Measurements from ENCODE around the gene MLANA. TPM values are rescaled to one million over a fixed set of nuclear protein-coding genes. Genes with fewer than 3 reads are reported as not detected.

Gene MLANA
- total RNA-seq, 1 donor from 2014 or later = not detected

DNA sequence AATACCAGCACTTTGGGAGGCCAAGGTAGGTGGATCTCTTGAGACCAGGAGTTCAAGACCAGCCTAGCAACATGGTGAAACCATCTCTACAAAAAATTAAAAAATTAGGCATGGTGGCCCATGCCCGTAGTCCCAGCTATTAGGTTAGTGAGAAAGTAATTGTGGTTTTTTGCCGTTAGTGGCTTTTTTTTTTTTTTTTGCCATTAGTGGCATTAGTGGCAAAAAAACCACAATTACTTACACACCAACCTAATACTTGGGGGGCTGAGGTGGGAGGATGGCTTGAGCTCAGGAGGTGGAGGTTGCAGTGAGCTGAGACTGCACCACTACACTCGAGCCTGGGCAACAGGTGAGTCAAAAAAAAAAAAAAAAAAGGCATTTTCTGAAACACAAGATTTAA lies 27.8 kb downstream of the MLANA start:
- H3K27me3 Mint-ChIP-seq (ENCODE audit: low read depth) = no peaks in the 10 kb centered on the region
- H3K9me3 Mint-ChIP-seq = no peaks in the 10 kb centered on the region
- peaks cover 8% of the 10 kb centered on the region for H3K4me1 Mint-ChIP-seq (ENCODE audit: low read depth)
- peaks cover 37% of the 10 kb centered on the region for H3K36me3 Mint-ChIP-seq (ENCODE audit: low read depth)
- intact Hi-C loops (cut with micrococcal nuclease) = no loop called here
- no peak overlapping the region for H3K27ac Mint-ChIP-seq
- DNase-seq (ENCODE audit: low spot score) = no peak
- no peak overlapping the region for H3K4me3 Mint-ChIP-seq (ENCODE audit: low read depth)

DNA sequence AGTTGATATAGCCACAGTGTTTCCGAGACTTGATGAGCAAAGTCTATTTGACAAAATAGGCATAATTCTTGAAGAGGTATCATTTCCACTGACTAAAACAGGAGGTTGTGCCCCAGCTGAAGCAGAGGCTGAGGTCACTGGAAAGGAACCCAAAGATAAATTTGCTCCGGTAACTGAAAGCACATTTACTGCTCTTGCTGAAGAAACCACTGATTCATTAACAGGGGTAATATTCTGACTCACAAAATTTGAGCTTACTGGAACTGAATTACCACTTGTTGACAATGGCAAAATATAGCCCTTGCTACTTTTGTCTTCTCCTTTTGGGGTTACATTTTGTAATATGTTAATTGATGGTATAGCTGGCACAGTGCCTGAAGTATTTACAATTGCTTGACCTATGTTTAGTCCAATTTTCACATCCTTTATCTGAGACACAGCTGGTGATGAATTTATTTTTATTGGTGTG lies 30.2 kb downstream of the MLANA start:
- Mint-ChIP-seq H3K4me3 (ENCODE audit: low read depth) (no peak overlapping the region), H3K27me3 (ENCODE audit: low read depth) (no peaks in the 10 kb centered on the region), H3K36me3 (ENCODE audit: low read depth) (peaks cover 39% of the 10 kb centered on the region), H3K27ac (peak overlapping the region; percentile 44), H3K4me1 (ENCODE audit: low read depth) (peaks cover 7% of the 10 kb centered on the region), H3K9me3 (no peaks in the 10 kb centered on the region)
- intact Hi-C loops (cut with micrococcal nuclease) = no loop called here
- no peak for DNase-seq (ENCODE audit: low spot score)

- no peaks in the 10 kb centered on the region for H3K9me3 Mint-ChIP-seq
- peaks cover 6% of the 10 kb centered on the region for H3K4me1 Mint-ChIP-seq (ENCODE audit: low read depth)
- H3K27ac Mint-ChIP-seq = no peak overlapping the region
- intact Hi-C loops (cut with micrococcal nuclease) = no loop called here
- H3K4me3 Mint-ChIP-seq (ENCODE audit: low read depth) = no peak overlapping the region
- no peaks in the 10 kb centered on the region for H3K27me3 Mint-ChIP-seq (ENCODE audit: low read depth)
- peaks cover 36% of the 10 kb centered on the region for H3K36me3 Mint-ChIP-seq (ENCODE audit: low read depth)
- no peak for DNase-seq (ENCODE audit: low spot score)
These were observed 31.5 kb downstream of the MLANA start for GRCh38 chr9:5922192-5922591.

GRCh38 chr9:5931657-5932056 lies 41.0 kb downstream of the MLANA start:
- Mint-ChIP-seq H3K4me3 (ENCODE audit: low read depth) (no peak overlapping the region), H3K27ac (no peak overlapping the region), H3K36me3 (ENCODE audit: low read depth) (peaks cover 4% of the 10 kb centered on the region), H3K27me3 (ENCODE audit: low read depth) (no peaks in the 10 kb centered on the region), H3K4me1 (ENCODE audit: low read depth) (no peaks in the 10 kb centered on the region), H3K9me3 (no peaks in the 10 kb centered on the region)
- intact Hi-C loops (cut with micrococcal nuclease) = no loop called here
- DNase-seq (ENCODE audit: low spot score) = no peak

DNA sequence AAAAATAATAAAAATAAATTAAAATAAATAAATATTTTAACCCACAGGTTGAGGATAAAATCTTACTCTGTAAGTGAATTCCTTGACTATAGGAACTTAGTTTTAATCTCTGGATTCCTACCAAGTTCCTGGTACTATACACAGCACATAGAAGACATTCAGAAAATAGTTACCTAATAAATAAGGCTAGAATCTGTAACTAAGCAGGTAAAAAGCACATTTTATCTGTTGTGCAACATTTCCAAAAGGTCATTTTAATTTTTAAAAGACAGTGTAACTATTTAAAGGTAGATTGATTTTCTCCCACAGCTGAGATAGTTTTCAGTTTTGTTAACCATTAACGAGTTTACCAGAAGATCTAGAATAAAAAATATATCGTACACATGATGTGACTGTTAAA lies 47.8 kb downstream of the MLANA start:
- no peaks in the 10 kb centered on the region for H3K4me1 Mint-ChIP-seq (ENCODE audit: low read depth)
- H3K4me3 Mint-ChIP-seq (ENCODE audit: low read depth) = no peak overlapping the region
- no peak overlapping the region for H3K27ac Mint-ChIP-seq
- intact Hi-C loops (cut with micrococcal nuclease) = no loop called here
- H3K27me3 Mint-ChIP-seq (ENCODE audit: low read depth) = no peaks in the 10 kb centered on the region
- H3K9me3 Mint-ChIP-seq = no peaks in the 10 kb centered on the region
- no peak for DNase-seq (ENCODE audit: low spot score)
- H3K36me3 Mint-ChIP-seq (ENCODE audit: low read depth) = peaks cover 3% of the 10 kb centered on the region

DNA sequence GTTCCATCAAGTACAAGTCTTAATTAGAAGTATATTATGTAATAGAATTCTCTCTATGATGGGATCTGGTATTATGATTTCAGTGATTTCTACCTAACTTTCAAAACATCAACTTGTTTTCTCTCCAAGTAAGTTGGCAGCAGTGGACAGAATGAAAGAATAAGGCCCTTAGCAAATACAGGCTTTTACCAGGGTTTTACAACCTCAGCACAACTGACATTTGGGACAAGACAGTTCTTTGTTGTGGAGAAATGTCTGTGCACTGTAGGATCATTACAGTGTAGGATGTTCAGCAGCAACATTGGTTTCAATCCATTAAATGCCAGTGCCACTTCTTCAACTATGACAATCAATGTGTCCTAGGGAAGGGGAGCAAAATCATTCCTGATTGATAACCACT lies 48.8 kb downstream of the MLANA start:
- no peak for DNase-seq (ENCODE audit: low spot score)
- H3K4me1 Mint-ChIP-seq (ENCODE audit: low read depth) = no peaks in the 10 kb centered on the region
- intact Hi-C loops (cut with micrococcal nuclease) = no loop called here
- H3K9me3 Mint-ChIP-seq = no peaks in the 10 kb centered on the region
- no peak overlapping the region for H3K27ac Mint-ChIP-seq
- no peak overlapping the region for H3K4me3 Mint-ChIP-seq (ENCODE audit: low read depth)
- H3K36me3 Mint-ChIP-seq (ENCODE audit: low read depth) = peaks cover 3% of the 10 kb centered on the region
- H3K27me3 Mint-ChIP-seq (ENCODE audit: low read depth) = no peaks in the 10 kb centered on the region

- no peaks in the 10 kb centered on the region for H3K9me3 Mint-ChIP-seq
- intact Hi-C loops (cut with micrococcal nuclease) = no loop called here
- no peak overlapping the region for H3K4me3 Mint-ChIP-seq (ENCODE audit: low read depth)
- H3K27me3 Mint-ChIP-seq (ENCODE audit: low read depth) = no peaks in the 10 kb centered on the region
- peaks cover 3% of the 10 kb centered on the region for H3K36me3 Mint-ChIP-seq (ENCODE audit: low read depth)
- H3K4me1 Mint-ChIP-seq (ENCODE audit: low read depth) = peaks cover 4% of the 10 kb centered on the region
- DNase-seq (ENCODE audit: low spot score) = no peak
- no peak overlapping the region for H3K27ac Mint-ChIP-seq
These were observed 50.5 kb downstream of the MLANA start for GRCh38 chr9:5941214-5941613.

DNA sequence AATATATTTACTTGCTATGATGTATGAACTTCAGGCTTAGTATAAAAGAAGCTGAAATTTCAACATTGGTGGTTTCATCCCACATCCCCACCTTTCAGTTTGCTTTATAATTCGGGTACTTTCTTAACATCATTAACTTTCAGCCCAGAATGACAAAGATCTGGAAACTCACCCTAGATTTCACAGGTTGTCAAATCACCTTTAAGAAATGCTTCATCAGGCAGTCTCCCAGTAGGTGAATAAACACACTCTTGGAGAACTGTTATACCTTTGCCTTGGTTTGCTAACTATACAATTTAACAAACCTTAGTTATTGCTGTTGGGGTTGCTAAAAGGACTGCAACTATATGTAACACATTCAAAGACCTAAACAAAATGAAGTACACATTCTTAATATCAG lies 54.4 kb downstream of the MLANA start:
- DNase-seq (ENCODE audit: low spot score) = no peak
- Mint-ChIP-seq H3K4me1 (ENCODE audit: low read depth) (peaks cover 26% of the 10 kb centered on the region), H3K36me3 (ENCODE audit: low read depth) (peaks cover 3% of the 10 kb centered on the region), H3K4me3 (ENCODE audit: low read depth) (no peak overlapping the region), H3K27me3 (ENCODE audit: low read depth) (no peaks in the 10 kb centered on the region), H3K27ac (no peak overlapping the region), H3K9me3 (no peaks in the 10 kb centered on the region)
- intact Hi-C loops (cut with micrococcal nuclease) = loop anchor here (5.0 kb wide), 2 partner anchors 33 to 62 kb away; a partner anchor contains a TSS

DNA sequence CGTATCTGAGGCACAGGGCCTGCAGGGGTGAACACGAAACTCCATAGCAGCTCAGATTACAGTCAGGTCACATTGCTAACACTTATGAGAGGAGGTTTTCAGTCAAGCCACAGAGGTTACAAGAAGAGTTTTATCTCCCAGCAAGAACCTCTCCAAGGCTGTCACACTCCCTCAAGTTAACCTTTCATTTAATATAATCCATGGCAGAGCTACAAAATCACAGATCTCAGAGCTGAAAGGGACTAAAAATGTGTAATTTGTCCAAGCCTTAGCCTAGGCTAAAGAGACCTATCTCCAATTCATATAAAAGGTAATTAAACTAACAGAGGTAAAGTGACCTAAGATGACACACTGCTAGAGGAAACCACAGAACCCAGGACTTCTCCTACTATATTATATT lies 57.2 kb downstream of the MLANA start:
- Mint-ChIP-seq H3K27me3 (ENCODE audit: low read depth) (no peaks in the 10 kb centered on the region), H3K36me3 (ENCODE audit: low read depth) (no peaks in the 10 kb centered on the region), H3K4me3 (ENCODE audit: low read depth) (no peak overlapping the region), H3K4me1 (ENCODE audit: low read depth) (peaks cover 31% of the 10 kb centered on the region), H3K9me3 (no peaks in the 10 kb centered on the region), H3K27ac (no peak overlapping the region)
- intact Hi-C loops (cut with micrococcal nuclease) = loop anchor here (2.0 to 5.0 kb wide), 3 partner anchors 36 to 103 kb away; a partner anchor contains a TSS
- DNase-seq (ENCODE audit: low spot score) = no peak

DNA sequence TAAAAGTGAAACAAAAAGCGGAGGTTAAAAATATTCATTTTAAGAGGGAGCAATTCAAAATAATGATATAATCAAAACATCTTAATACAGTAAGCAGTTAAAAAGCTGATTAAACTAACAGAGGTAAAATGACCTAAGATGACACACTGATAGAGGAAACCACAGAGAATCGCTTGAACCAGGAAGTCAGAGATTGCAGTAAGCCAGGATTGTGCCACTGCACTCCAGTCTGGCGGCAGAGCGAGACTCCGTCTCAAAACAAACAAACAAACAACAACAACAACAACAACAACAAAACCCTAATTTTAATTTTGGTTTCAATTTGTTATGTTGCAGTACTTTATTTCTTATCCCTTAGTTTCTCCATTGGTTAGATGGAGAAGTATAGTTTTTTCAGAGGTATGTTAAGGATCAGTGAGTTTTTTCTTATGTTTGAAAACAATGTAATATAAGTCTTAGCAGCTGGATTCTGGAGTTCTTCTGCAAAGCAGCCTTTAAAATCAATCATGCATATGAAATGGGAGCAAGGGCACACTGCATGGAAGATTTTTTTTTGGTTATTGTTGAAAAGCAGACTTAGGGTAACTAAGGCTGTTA lies 58.5 kb downstream of the MLANA start:
- Mint-ChIP-seq H3K27ac (no peak overlapping the region), H3K9me3 (no peaks in the 10 kb centered on the region), H3K27me3 (ENCODE audit: low read depth) (no peaks in the 10 kb centered on the region), H3K36me3 (ENCODE audit: low read depth) (no peaks in the 10 kb centered on the region), H3K4me3 (ENCODE audit: low read depth) (peak overlapping the region; percentile 21), H3K4me1 (ENCODE audit: low read depth) (peaks cover 31% of the 10 kb centered on the region)
- DNase-seq (ENCODE audit: low spot score) = peak; percentile 14
- intact Hi-C loops (cut with micrococcal nuclease) = loop anchor here (2.0 to 5.0 kb wide), 3 partner anchors 37 to 104 kb away; a partner anchor contains a TSS

- intact Hi-C loops (cut with micrococcal nuclease) = no loop called here
- Mint-ChIP-seq H3K36me3 (ENCODE audit: low read depth) (no peaks in the 10 kb centered on the region), H3K9me3 (no peaks in the 10 kb centered on the region), H3K27ac (no peak overlapping the region), H3K27me3 (ENCODE audit: low read depth) (no peaks in the 10 kb centered on the region), H3K4me1 (ENCODE audit: low read depth) (peaks cover 28% of the 10 kb centered on the region), H3K4me3 (ENCODE audit: low read depth) (no peak overlapping the region)
- no peak for DNase-seq (ENCODE audit: low spot score)
These were observed 59.6 kb downstream of the MLANA start for GRCh38 chr9:5950261-5950660.

- Mint-ChIP-seq H3K36me3 (ENCODE audit: low read depth) (no peaks in the 10 kb centered on the region), H3K27ac (no peak overlapping the region), H3K27me3 (ENCODE audit: low read depth) (no peaks in the 10 kb centered on the region), H3K9me3 (no peaks in the 10 kb centered on the region), H3K4me1 (ENCODE audit: low read depth) (peaks cover 25% of the 10 kb centered on the region), H3K4me3 (ENCODE audit: low read depth) (no peak overlapping the region)
- DNase-seq (ENCODE audit: low spot score) = no peak
- intact Hi-C loops (cut with micrococcal nuclease) = no loop called here
These were observed 61.1 kb downstream of the MLANA start for GRCh38 chr9:5951686-5952211.

DNA sequence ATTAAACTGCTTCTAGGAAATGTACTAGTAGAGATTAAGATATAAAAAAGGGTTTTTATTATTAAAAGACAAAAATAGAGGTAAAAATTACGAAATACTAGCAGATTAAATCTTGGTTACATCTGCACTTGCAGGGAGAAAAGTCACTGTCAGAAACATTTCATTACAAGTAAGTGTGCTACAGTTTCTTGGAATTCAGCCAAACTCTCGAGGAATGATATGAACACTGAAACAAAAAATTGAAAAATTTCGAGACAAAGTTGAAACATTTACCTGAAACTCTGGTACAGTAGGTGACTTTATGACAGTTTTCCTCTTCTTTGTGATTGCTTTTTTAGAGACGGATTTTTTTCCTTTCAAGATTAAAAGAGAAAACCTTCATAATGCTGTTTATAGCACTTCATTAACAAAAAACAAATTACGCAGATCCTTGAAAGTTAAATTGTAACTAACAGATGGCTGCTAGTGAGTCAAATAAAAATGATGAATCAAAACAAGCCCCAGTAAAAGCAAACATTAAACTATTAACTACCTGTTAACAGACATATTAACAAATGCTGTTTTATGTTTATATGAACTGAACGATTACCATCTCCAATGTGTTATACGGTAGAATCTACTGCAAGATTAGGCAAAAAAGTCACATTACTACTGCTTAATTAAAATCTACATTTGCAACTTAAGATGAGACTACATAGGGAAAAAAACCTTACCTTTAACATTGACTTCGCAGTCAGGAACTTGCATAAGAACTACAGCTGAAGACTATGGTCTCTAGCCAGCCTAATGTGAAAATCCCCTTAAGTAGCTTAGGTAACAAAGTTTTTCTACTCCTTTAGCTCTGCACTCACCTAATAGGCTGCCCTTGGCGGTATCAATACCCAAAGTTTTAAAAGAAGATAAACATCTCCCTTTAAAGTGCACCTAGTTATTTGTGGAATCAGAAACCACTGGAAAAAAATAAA lies 63.3 kb downstream of the MLANA start:
- peaks cover 10% of the 10 kb centered on the region for H3K4me1 Mint-ChIP-seq (ENCODE audit: low read depth)
- no peak overlapping the region for H3K4me3 Mint-ChIP-seq (ENCODE audit: low read depth)
- DNase-seq (ENCODE audit: low spot score) = no peak
- H3K27me3 Mint-ChIP-seq (ENCODE audit: low read depth) = no peaks in the 10 kb centered on the region
- H3K36me3 Mint-ChIP-seq (ENCODE audit: low read depth) = no peaks in the 10 kb centered on the region
- intact Hi-C loops (cut with micrococcal nuclease) = no loop called here
- H3K27ac Mint-ChIP-seq = no peak overlapping the region
- H3K9me3 Mint-ChIP-seq = no peaks in the 10 kb centered on the region

All from activated T-helper 2 cell treated with anti-CD3 and anti-CD28 coated beads, Interferon-gamma antibody, Interleukin-2, Interleukin-4, amounts not matched to agents 10 μg/mL and 5 μg/mL and 100 μg/mL, durations not matched to agents 14 hours and 24 hours and 36 hours (primary cell).